Keratinocyte (primary cell): Measurements from ENCODE around the gene TRAM2.

Source experiments
- EZH2 ChIP-seq: IDR thresholded peaks from one replicate; pipeline ENCODE4 v1.6.1; 2012; ENCODE audit warnings: inconsistent platforms, mild to moderate bottlenecking, low read length, moderate library complexity
- TF ChIP-seq, protein P1 (sequence below), 3 experiments: IDR thresholded peaks in 1 of 3; conservative IDR thresholded peaks in 1 of 3; optimal IDR thresholded peaks in 1 of 3; 2 replicates in 2 of 3; 3 replicates in 1 of 3; pipeline versions ENCODE3 to v1.5.1; 2011; ENCODE audit warnings: low read length in 3 of 3, mild to moderate bottlenecking in 3 of 3, moderate library complexity in 2 of 3, control low read depth in 1 of 3, inconsistent platforms in 1 of 3; ENCODE audit not compliant: insufficient read depth in 2 of 3; ENCODE audit errors: extremely low read depth in 1 of 3

DNA sequence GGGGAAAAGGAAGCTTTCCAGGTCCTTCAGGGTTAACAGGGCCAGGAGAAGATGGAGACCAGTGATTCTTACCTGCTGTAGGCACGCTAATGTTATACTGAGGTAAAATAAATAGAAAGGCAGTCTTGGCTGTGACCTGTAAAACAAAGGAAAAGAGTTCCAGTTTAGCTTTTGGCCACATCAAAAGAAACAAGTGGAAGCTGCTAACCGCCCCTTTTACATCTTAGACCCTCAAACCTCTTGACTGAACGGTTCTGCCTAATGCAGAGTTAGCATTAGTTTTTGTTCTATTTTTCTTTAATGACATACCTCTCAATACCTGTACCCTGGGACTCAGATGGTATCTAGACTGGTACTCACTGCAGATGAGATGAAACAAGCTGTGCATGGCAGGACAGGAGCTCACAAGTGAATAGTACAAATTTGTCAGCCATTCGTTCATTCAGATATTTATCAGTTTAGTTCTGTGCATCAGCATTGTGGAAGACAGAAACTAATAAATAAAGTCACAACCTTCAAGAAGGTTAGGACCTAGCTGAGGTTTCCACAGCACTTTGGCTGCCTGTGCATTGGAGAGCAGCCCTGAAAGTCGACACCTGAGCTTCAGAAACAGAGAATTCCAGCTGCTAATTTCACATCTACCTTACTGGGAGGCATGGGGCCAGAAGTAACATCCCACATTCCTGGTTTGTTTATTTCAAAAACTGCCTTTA is 41.0 kb downstream of the TRAM2 start:
- TF ChIP-seq, protein P1, sequence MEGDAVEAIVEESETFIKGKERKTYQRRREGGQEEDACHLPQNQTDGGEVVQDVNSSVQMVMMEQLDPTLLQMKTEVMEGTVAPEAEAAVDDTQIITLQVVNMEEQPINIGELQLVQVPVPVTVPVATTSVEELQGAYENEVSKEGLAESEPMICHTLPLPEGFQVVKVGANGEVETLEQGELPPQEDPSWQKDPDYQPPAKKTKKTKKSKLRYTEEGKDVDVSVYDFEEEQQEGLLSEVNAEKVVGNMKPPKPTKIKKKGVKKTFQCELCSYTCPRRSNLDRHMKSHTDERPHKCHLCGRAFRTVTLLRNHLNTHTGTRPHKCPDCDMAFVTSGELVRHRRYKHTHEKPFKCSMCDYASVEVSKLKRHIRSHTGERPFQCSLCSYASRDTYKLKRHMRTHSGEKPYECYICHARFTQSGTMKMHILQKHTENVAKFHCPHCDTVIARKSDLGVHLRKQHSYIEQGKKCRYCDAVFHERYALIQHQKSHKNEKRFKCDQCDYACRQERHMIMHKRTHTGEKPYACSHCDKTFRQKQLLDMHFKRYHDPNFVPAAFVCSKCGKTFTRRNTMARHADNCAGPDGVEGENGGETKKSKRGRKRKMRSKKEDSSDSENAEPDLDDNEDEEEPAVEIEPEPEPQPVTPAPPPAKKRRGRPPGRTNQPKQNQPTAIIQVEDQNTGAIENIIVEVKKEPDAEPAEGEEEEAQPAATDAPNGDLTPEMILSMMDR (optimal IDR thresholded peaks at IDR 0.05 in 1 of 3, IDR thresholded peaks at IDR 0.05 in 1 of 3, conservative IDR thresholded peaks at IDR 0.05 in 1 of 3; ENCODE audit: extremely low read depth in 1 of 3, insufficient read depth in 2 of 3, low read length in 3 of 3): no peak
- TF ChIP-seq EZH2: no peak
